Panc1 (cell line): Measurements from ENCODE around the gene MTHFD1L. TPM values are rescaled to one million over a fixed set of nuclear protein-coding genes. Genes with fewer than 3 reads are reported as not detected.

Experiments used
- ATAC-seq: fragments of 200-7000 bp; cut with Tn5 transposase; 2 replicates; pipeline ENCODE4 v1.9.1; 2020; ENCODE audit warnings: mild to moderate bottlenecking, moderate library complexity
- BruUV-seq: library from RNA; stranded (reverse); fragments of 400-500 nt; replicated peaks from 2 replicates; lab custom pipeline; 2021; lab: Mats Ljungman, UMichigan
- CTCF ChIA-PET: fragments of 300-600 bp; sonication (Branson Sonifier 250); formaldehyde crosslinking; loops from one replicate; lab custom pipeline; 2022; ENCODE audit warnings: antibody characterized with exemption; lab: Charles Lee
- POLR2A ChIA-PET: fragments of 300-600 bp; sonication (Branson Sonifier 250); formaldehyde crosslinking; loops from one replicate; lab custom pipeline; 2022; ENCODE audit warnings: antibody characterized with exemption; lab: Charles Lee
- DNase-seq: peaks from one replicate; pipeline ENCODE4 v3.0.0-alpha.2; 2010; ENCODE audit warnings: low read depth, low spot score
- H3K27ac ChIP-seq: 2 replicates; pipeline ENCODE4 v1.5.1; 2011; ENCODE audit warnings: mild to moderate bottlenecking, low read length, inconsistent platforms
- H3K27me3 ChIP-seq: fragments of 200-500 bp; sonication (Bioruptor generic); 2 replicates; pipeline ENCODE4 v1.6.0; 2014; ENCODE audit warnings: low read length, inconsistent platforms; ENCODE audit not compliant: control insufficient read depth, insufficient read depth
- H3K36me3 ChIP-seq: fragments of 200-500 bp; sonication (Bioruptor generic); 2 replicates; pipeline ENCODE4 v1.5.1; 2014; ENCODE audit warnings: inconsistent platforms, mild to moderate bottlenecking, low read length, moderate library complexity; ENCODE audit not compliant: control insufficient read depth, insufficient read depth
- H3K4me1 ChIP-seq: 2 replicates; pipeline ENCODE4 v1.5.1; 2011; ENCODE audit warnings: inconsistent platforms, mild to moderate bottlenecking, low read length, moderate library complexity; ENCODE audit not compliant: control insufficient read depth, insufficient read depth
- H3K4me3 ChIP-seq, 2 experiments: 2 replicates each; pipeline ENCODE4 v1.5.1; 2011 to 2012; ENCODE audit warnings: low read depth in 2 of 2, low read length in 2 of 2, mild to moderate bottlenecking in 2 of 2, inconsistent platforms in 1 of 2, moderate library complexity in 1 of 2
- H3K9me3 ChIP-seq: fragments of 200-500 bp; sonication (Bioruptor generic); 2 replicates; pipeline ENCODE4 v1.5.1; 2014; ENCODE audit warnings: low read depth, mild to moderate bottlenecking, inconsistent platforms, low read length, moderate library complexity; ENCODE audit not compliant: control insufficient read depth, insufficient read depth
- POLR2AphosphoS5 ChIP-seq: IDR thresholded peaks from 2 replicates; pipeline ENCODE4 v1.6.1; 2012; ENCODE audit warnings: mild to moderate bottlenecking, low read depth, low read length, moderate library complexity
- REST ChIP-seq, 2 experiments: IDR thresholded peaks; 2 replicates each; pipeline ENCODE4 v1.6.1; 2011 to 2012; ENCODE audit warnings: low read depth in 2 of 2, control low read depth in 1 of 2, low read length in 1 of 2, mild to moderate bottlenecking in 1 of 2, moderate library complexity in 1 of 2; ENCODE audit not compliant: insufficient read depth in 1 of 2
- SIN3A ChIP-seq: IDR thresholded peaks from 2 replicates; pipeline ENCODE4 v1.6.1; 2012; ENCODE audit warnings: low read depth, mild to moderate bottlenecking, low read length, moderate library complexity, borderline replicate concordance; ENCODE audit not compliant: insufficient read depth
- TCF7L2 ChIP-seq: IDR thresholded peaks from 2 replicates; pipeline ENCODE4 v1.6.1; 2011; ENCODE audit warnings: mild to moderate bottlenecking, low read depth, low read length, inconsistent platforms
- in situ Hi-C: cut with HindIII; loops from 2 replicates; pipeline ENCODE4 v1.10.0; 2016; ENCODE audit warnings: low sequenced_read_pairs, low pct_unique_long_range_greater_than_20kb
- intact Hi-C: fragments of 100-400 bp; cut with micrococcal nuclease; formaldehyde crosslinking; loops from one replicate; pipeline ENCODE4 v1.10.0; 2022; ENCODE audit not compliant: unreplicated experiment
- total RNA-seq: library from RNA; stranded (reverse); gene quantifications from one replicate; pipeline ENCODE4 v1.2.1, GENCODE V29; 2021; ENCODE audit not compliant: unreplicated experiment
- TF ChIP-seq, protein P1 (sequence below): fragments of 450-650 bp; IDR thresholded peaks from 2 replicates; pipeline ENCODE4 v1.5.1; 2017; ENCODE audit warnings: mild to moderate bottlenecking

The MTHFD1L gene
- total RNA-seq, 1 experiment from 2014 or later = 76.2 TPM

DNA sequence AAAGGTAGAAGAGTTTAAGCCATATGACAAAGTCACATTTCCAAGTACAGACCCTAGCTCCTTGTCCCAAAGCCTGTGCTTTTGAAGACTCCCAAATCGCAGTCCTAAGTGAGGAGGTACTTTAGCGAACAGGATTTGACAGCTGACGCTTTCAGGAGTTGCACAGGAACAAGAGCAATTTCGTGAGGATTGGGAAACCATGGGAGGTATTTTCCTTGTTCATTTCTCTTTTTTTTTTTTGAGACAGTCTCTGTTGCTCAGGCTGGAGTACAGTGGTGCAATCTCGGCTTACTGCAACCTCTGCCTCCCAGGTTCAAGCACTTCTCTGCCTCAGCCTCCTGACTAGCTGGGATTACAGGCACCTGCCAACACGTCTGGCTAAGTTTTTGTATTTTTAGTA, 150.6 kb downstream of the MTHFD1L start:
- POLR2A ChIA-PET = no interaction called here
- intact Hi-C loops = no loop called here

DNA sequence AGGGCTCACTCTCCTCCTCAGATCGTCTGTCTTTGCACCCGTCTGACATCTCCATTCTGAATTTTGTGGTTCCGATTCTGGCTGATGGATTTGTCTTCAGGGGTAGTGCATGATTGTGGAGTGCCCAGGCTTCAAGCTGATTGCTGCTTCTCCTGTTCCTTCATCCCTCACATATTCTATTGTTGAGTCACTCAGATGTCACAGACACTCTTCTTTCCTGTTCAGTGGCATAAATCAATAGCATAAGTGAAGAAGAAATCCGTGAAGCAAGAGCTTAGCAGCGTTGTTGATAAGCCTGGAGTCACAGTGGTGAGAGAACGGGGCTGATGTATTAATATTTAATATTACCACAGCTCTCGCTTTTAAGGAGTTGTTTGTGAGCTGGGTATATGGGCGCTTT, 152.5 kb downstream of the MTHFD1L start:
- CTCF ChIA-PET = interaction anchor here (0.8 kb wide), 1 partner anchor 306 kb away, joined by 3 read pairs; no protein-coding TSS in a partner anchor
- in situ Hi-C loops (no loop called here), intact Hi-C loops (no loop called here)
- TF ChIP-seq TCF7L2 (no peak), REST (IDR thresholded peaks at IDR 0.05; ENCODE audit: insufficient read depth in 1 of 2, low read depth in 2 of 2, low read length in 1 of 2) (no peak), POLR2AphosphoS5 (no peak), SIN3A (no peak)
- TF ChIP-seq, protein P1, sequence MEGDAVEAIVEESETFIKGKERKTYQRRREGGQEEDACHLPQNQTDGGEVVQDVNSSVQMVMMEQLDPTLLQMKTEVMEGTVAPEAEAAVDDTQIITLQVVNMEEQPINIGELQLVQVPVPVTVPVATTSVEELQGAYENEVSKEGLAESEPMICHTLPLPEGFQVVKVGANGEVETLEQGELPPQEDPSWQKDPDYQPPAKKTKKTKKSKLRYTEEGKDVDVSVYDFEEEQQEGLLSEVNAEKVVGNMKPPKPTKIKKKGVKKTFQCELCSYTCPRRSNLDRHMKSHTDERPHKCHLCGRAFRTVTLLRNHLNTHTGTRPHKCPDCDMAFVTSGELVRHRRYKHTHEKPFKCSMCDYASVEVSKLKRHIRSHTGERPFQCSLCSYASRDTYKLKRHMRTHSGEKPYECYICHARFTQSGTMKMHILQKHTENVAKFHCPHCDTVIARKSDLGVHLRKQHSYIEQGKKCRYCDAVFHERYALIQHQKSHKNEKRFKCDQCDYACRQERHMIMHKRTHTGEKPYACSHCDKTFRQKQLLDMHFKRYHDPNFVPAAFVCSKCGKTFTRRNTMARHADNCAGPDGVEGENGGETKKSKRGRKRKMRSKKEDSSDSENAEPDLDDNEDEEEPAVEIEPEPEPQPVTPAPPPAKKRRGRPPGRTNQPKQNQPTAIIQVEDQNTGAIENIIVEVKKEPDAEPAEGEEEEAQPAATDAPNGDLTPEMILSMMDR = no peak
- Histone ChIP-seq H3K27me3 (no peaks in the 10 kb centered on the region), H3K4me3 (no peak overlapping the region), H3K36me3 (peaks cover 4% of the 10 kb centered on the region), H3K9me3 (no peaks in the 10 kb centered on the region), H3K4me1 (peaks cover 17% of the 10 kb centered on the region), H3K27ac (peak overlapping the region; percentile 40)
- no TSS peak for BruUV-seq
- POLR2A ChIA-PET = no interaction called here
- DNase-seq = no peak
- ATAC-seq = no peak

More for the DNA sequence above, 150.6 kb downstream of the MTHFD1L start:
- Histone ChIP-seq H3K27me3 (no peaks in the 10 kb centered on the region), H3K36me3 (peaks cover 2% of the 10 kb centered on the region; the same call in 1 of the 2 replicates), H3K9me3 (no peaks in the 10 kb centered on the region), H3K4me3 (no peak overlapping the region), H3K4me1 (peaks cover 20% of the 10 kb centered on the region), H3K27ac (peak overlapping the region; percentile 19; the same call in 1 of the 2 replicates)
- ATAC-seq (no peak), DNase-seq (no peak)
- CTCF ChIA-PET = no interaction called here
- in situ Hi-C loops = no loop called here
- TF ChIP-seq REST (IDR thresholded peaks at IDR 0.05; ENCODE audit: insufficient read depth in 1 of 2, low read depth in 2 of 2, low read length in 1 of 2) = no peak
- TF ChIP-seq TCF7L2 = no peak
- no TSS peak for BruUV-seq
